22Rv1 (cell line): Measurements from ENCODE around the gene ENO4.

Source experiments
- H3K27ac ChIP-seq: fragments of 450-650 bp; 2 replicates; pipeline ENCODE4 v1.5.1; 2017
- ZFX ChIP-seq: fragments of 450-650 bp; IDR thresholded peaks from 2 replicates; pipeline ENCODE4 v1.6.1; 2017; ENCODE audit warnings: antibody characterized with exemption, borderline replicate concordance
- TF ChIP-seq, protein P1 (sequence below): fragments of 450-650 bp; IDR thresholded peaks from 2 replicates; pipeline ENCODE4 v1.5.1; 2017; ENCODE audit warnings: mild to moderate bottlenecking

The ENO4 gene

DNA sequence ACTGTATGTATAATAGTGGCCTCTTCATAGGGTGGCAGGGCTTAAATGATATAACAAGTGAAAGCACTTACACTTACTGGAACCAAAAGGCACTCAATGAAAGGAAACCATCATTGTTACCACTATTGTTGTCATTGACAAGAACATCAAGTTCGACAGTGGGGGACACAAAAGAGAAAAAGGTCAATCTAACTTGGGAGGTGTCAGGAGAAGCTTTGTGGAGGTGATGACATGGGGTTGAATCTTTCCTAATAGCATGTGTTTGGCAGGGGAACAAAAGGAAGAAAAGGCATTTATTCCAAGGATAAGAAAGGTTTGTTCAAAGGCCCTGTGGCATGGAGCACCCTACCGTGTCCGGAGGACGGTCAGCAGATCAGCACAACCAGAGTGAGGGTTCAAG is 18.2 kb upstream of the ENO4 start:
- no peak overlapping the region for H3K27ac ChIP-seq
- TF ChIP-seq, protein P1, sequence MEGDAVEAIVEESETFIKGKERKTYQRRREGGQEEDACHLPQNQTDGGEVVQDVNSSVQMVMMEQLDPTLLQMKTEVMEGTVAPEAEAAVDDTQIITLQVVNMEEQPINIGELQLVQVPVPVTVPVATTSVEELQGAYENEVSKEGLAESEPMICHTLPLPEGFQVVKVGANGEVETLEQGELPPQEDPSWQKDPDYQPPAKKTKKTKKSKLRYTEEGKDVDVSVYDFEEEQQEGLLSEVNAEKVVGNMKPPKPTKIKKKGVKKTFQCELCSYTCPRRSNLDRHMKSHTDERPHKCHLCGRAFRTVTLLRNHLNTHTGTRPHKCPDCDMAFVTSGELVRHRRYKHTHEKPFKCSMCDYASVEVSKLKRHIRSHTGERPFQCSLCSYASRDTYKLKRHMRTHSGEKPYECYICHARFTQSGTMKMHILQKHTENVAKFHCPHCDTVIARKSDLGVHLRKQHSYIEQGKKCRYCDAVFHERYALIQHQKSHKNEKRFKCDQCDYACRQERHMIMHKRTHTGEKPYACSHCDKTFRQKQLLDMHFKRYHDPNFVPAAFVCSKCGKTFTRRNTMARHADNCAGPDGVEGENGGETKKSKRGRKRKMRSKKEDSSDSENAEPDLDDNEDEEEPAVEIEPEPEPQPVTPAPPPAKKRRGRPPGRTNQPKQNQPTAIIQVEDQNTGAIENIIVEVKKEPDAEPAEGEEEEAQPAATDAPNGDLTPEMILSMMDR = no peak
- TF ChIP-seq ZFX = no peak

DNA sequence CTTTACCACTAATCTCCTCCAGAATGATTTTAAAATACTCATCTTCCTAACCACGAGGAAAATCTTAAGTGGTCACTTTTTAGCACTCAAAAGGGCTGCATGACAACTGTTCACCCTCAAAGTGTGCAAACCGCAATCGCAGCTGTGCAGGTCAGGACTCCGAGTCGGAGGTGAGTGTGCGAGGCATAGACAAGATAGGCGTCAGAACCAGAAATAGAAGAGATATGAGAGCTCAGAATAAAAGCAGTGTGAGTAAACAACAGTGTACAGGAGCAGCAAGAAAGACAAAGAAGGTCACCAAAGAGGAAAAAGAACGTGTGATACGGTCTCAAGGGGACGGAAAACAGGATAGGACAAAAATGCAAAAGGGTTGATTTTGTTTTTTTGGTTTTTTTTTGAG is 17.5 kb upstream of the ENO4 start:
- no peak overlapping the region for H3K27ac ChIP-seq
- TF ChIP-seq, protein P1 = no peak
- TF ChIP-seq ZFX = no peak

DNA sequence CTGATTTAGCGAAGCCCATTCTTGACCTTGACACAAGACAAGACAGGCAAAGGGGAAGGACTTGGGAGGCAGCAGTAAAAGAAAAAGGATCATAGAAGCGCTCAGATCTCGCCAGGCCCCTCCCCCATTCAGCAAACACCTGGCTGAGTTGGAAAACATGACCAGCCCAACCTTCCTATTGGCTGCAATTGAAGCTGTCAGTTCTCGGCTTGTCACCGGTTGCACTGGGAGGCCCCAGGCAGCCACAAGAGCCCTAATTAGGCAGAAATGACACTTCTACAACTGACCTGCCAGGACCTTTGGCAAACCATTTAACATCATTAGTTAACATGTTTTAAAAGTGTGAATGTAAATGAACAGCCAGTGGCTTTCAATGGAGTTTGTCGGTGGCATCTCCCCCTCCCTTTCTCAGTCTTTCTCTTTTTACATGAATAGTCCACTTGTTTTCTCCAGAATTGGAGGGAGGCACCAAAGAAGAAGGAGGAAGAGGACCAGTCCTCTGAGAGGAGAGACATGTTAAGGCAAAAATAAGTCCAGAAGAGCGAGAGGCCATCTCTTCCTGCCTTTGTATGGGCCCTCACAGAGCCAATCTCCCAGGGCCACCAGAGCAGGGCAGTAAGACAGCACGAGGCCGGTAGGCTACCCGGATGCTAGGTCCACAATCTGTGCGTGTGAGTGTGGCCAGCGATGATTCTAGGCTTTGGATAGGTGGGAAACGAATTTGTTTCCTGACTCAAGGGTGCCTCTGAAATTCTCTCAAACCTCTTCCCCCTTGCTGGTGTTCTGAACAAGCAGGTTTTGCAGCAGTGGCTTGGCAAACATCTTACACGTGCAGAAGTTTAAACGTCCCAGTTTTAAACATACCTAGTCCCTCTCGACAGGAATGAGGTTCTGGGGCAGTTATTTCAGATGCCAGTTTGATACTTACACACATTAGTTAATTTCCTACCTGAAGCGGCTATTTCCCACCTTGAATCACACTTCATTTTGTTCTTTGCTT is 15.0 kb upstream of the ENO4 start:
- no peak overlapping the region for H3K27ac ChIP-seq
- TF ChIP-seq, protein P1 = no peak
- TF ChIP-seq ZFX = no peak

DNA sequence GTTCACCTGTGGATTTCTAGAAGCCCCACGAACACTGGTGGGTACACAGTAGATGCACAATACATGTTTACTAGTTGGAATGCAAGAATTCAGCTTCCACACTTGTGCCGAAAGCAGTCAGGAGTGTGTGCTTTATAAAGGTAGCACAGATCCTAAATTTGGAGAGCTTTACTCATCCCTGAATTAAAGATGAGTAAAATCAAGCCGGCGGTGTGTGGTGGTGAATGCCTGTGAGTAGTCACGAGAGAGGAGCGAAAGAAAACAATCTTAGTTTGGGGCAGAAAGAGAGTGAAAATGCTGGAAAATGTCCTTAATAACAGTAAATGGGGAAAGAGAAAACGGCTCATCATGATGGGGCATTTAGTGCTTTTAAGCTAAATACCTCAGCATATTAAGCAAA is 13.6 kb upstream of the ENO4 start:
- TF ChIP-seq ZFX = no peak
- TF ChIP-seq, protein P1 = no peak
- H3K27ac ChIP-seq = no peak overlapping the region

DNA sequence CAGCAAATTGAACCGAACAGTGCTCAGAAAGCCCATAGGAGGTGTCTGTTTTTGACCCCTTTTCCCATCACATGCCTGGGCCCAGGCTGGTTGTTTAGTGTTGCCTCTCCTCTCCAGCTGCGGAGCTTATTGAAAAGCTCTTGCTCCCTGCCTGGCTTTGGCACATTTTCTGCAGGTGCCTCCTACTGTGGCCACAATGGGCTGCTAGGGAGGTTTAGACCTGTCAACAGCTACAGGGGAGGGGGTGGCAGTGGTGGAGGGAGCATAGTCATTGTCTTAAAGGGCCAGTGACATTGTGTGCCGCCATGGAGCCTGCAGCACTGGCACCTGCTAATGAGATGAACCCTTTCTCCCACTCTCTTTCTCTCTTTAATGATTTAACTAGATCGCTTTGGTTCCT is 13.2 kb upstream of the ENO4 start:
- H3K27ac ChIP-seq = no peak overlapping the region
- no peak for TF ChIP-seq ZFX
- TF ChIP-seq, protein P1 = no peak

DNA sequence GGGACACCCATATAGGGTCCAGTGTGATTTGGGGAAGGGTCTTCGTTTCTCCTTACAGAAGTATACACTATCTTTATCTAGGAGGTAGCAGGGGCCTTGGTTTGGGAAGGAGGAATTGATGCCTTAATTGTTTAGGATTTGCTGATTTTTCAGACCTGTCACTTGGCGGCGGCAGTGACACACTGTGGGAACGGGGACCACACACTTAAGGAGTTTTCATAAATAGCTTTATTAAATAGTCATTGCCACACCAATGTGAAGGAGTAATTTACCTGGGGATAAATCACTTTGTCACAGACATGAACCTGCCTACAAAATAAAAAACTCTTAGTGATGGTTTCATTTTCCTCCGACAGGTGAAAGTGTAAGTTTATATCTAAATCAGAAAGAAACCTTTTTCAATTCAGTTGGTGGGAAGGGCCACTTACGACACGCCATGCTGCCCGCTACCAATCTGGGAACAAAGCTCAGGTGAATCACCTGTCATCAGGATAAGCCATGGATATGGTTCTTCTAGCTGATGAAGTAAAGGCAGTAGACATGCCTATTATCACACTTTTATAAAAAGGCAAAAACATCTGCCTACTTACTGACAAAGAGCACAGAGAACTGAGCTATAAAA is 12.3 kb upstream of the ENO4 start:
- no peak for TF ChIP-seq ZFX
- TF ChIP-seq, protein P1 = no peak
- no peak overlapping the region for H3K27ac ChIP-seq

DNA sequence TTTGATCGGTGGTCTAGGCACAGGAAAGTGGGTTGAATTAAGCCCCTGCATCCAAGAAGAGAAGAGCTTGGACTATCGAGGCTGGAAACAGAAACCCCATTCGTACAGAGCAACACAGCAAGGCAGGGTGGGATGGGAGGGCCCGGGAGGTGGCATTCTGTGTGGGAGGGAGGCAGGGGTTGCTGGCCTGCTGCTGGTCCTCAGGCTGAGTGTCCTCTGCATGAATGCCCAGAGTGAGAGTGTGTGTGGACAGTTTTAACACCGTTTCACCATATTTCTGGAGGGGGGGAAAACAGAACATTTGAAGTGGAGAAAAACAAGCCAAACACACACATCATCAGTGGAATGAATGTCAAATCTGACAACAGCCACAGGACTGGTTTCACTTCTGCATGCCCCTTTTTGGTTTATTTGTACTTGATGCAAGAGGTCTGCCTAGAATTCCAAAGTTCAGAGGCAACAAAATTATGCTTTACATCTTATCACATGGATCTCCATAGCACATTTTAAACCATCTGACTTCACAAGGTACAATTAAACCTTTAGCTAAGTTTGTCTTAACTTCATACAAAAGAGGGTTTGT is 11.1 kb upstream of the ENO4 start:
- no peak overlapping the region for H3K27ac ChIP-seq
- no peak for TF ChIP-seq ZFX
- TF ChIP-seq, protein P1 = no peak
